Neural cell (in vitro differentiated cells): ENCODE measurements around the gene HEMK1.

Source experiments
- CTCF ChIP-seq: fragments of 450-650 bp; IDR thresholded peaks from 2 replicates; pipeline ENCODE4 v1.5.1; 2014; ENCODE audit warnings: antibody characterized with exemption, mild to moderate bottlenecking, moderate library complexity; ENCODE audit not compliant: poor library complexity, severe bottlenecking
- EZH2 ChIP-seq: fragments of 200-600, 300-800 bp; shearing (Covaris generic), sonication (generic); IDR thresholded peaks from 2 replicates; pipeline ENCODE4 v1.6.1; 2014; ENCODE audit warnings: antibody characterized with exemption, low read length, borderline replicate concordance, mild to moderate bottlenecking; ENCODE audit not compliant: insufficient read depth, poor library complexity, severe bottlenecking
- POLR2AphosphoS5 ChIP-seq: IDR thresholded peaks from 2 replicates; pipeline ENCODE4 v1.6.1; 2012
- SMC3 ChIP-seq: fragments of 450-650 bp; conservative IDR thresholded peaks from 2 replicates; pipeline ENCODE4 v1.6.1; 2014; ENCODE audit warnings: antibody characterized with exemption, mild to moderate bottlenecking, moderate library complexity; ENCODE audit not compliant: poor library complexity

- TF ChIP-seq CTCF (no peak), POLR2AphosphoS5 (no peak), EZH2 (no peak), SMC3 (no peak)
Measured at GRCh38 chr3:50630394-50630793, 61.1 kb downstream of the HEMK1 start.
